Glomerular visceral epithelial cell (primary cell): ENCODE measurements around the gene CHADL.

Experiments
- DNase-seq: peaks from one replicate; pipeline ENCODE4 v3.0.0-alpha.2; 2016; ENCODE audit errors: extremely low spot score

The CHADL gene

DNA sequence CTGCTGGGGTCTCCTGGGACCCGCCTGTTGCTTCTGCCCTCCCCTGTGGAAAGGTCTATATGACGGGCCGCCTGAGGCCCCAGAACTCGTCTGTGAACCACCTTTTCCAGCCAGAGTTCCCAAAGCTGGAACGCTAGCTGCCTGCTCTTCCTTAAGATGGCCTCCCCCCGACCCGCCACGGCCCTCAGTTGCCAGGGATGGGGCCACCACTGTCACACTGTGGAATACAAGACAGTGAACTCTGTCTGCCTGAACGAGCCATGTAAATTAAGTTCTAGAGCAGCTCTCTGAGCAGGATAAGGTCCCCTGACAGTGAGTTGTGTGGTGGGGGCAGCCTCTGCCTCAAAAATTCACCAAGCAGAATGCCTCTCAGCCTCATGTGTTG lies 10.3 kb downstream of the CHADL start:
- no peak for DNase-seq

GRCh38 chr22:41229730-41230400 lies 10.9 kb downstream of the CHADL start:
- DNase-seq = no peak

DNA sequence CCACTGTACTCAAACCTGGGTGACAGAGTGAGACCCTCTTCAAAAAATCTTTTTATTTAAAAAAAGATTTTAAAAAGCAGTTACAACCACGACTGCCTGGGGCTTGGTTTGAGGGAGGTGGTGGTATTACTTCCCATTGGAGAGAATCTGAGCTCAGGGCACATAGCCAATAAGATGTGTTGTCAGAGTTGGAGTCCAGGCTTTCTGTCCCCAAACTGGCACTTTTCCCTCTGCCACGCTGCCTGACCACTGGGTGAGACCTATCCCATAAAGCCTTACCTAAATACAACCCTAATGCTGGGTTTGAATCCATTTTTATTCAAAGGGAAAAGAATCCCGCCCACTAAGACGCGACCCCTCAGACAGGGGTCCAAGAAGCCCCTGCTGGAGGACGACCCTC lies 11.5 kb downstream of the CHADL start:
- DNase-seq = no peak

DNA sequence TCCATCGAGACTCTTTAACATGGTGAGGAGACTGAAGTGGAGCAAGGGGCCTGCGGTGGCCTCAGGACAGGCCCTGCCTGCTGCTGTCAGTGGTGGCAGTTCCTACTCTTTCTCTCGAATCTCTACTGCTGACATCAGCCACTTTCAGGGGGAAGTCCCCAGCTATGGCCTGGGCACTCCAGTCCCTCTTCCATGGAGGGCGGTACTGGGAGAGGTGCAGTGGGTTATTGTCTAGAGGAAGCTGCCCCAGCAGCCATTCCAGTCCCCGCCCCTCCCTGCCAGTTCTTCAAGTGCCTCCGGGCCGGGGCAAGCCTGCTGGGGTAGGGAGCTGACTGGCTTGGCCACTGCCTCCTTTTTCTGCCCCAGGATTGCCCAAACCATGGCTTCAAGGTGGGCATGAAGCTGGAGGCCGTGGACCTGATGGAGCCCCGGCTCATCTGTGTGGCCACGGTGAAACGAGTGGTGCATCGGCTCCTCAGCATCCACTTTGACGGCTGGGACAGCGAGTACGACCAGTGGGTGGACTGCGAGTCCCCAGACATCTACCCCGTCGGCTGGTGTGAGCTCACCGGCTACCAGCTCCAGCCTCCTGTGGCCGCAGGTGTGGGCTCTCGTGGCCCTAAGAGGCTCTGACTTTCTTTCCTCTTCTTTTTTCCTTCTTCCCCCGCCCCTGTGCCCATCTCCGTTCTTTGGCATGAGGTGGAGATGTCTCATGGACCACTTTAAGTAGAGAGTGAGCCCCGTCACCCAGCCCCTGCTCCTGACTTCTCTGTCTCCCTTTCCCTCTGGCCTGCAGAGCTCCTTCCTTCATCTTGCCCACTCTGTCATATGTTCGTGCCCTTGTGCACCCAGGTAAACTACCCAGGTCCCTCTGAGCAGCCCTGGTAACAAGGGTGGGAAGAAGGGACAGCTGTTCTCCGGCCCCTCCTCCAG lies 13.7 kb downstream of the CHADL start:
- no peak for DNase-seq

- no peak for DNase-seq
Measured at GRCh38 chr22:41223535-41223934, 17.2 kb downstream of the CHADL start.

DNA sequence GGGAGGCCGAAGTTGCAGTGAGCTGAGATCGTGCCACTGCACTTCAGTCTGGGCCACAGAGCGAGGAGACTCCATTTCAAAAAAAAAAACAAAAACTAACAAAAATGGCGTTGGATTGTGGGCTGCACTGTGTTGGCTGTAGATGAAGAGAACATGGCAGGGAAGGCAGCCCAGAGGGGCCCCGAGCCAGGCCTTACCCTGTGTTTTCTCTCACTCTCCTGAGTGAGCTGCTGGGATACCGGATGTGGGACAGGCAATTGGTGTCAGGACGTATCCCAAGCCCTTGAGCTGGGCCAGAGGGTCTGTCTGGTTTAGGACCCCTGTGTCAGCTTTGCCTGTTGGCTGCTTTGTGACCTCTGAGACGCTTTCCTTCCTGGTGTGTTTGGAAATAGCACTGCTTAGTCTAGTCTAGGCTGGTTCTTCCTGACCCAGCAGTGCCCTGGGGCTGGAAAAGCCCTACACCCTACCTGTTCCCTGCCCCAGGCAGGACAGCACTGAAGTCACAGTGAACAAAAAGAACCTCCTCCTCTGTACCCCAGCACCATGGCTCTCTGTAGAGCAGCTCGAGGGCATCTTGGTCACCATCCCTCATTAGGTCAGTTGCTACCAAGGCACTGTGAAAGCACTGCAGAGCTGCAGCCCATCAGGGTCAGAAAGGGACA lies 17.8 kb downstream of the CHADL start:
- no peak for DNase-seq

- no peak for DNase-seq
Measured at GRCh38 chr22:41217553-41218157, 23.1 kb downstream of the CHADL start.

- DNase-seq = no peak
Measured at GRCh38 chr22:41216984-41217383, 23.7 kb downstream of the CHADL start.

DNA sequence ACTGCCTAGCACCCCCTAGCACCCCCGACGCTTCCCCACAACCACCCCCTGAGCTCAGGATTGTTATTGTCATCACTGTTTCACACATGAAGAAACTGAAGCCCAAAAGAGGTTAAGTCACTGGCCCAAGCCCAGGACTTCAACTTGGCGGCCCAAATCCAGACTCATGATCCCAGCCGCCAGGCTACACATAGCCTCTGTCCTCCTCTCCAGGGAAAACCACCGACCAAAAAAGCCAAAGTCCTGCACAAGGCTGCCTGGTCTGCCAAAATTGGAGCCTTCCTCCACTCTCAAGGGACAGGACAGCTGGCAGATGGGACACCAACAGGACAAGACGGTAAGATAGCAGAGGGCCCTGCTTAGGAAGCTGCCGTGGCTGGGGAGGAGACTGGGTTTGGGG lies 24.8 kb downstream of the CHADL start:
- DNase-seq = no peak

DNA sequence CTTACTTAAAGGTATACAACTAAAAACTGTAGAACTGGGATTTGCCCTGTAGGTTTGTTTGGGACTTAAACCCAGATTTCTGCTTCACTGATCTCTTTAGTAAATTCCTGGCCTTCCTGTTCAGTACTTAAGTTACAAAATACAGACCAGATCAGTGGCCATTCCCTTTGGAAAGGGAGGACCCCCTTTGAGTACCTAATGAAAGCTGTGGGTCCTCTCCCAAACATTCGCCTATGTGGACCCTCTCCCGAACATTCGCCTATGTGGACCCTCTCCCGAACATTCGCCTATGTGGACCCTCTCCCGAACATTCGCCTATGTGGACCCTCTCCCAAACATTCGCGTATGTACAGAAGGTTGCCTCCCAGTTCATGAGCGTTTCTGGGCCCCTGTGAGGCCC lies 25.3 kb downstream of the CHADL start:
- no peak for DNase-seq

DNA sequence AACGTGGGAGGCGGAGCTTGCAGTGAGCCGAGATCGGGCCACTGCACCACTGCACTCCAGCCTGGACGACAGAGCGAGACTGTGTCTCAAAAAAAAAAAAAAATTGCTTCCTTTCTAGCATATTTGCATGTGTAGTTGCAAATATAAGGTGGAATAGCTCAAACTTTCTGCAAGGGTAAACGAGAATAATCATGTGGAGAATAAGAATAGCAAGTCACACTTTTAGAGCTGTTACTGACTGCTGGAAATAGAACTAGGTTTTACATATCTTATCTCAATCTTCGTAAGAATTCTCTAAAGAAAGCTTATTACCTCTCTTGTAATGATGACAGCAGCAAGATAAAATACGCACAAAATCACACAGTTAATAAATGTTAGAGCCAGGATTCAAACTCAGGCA lies 34.0 kb downstream of the CHADL start:
- no peak for DNase-seq

GRCh38 chr22:41204992-41205900 lies 35.5 kb downstream of the CHADL start, which contains the start of gene L3MBTL2:
TSS of gene L3MBTL2 (plus strand) at chr22:41205312. CDS start at chr22:41205363, 51 bp downstream.
- DNase-seq = peak; percentile 94

GRCh38 chr22:41204066-41204465 lies 36.7 kb downstream of the CHADL start:
- no peak for DNase-seq

DNA sequence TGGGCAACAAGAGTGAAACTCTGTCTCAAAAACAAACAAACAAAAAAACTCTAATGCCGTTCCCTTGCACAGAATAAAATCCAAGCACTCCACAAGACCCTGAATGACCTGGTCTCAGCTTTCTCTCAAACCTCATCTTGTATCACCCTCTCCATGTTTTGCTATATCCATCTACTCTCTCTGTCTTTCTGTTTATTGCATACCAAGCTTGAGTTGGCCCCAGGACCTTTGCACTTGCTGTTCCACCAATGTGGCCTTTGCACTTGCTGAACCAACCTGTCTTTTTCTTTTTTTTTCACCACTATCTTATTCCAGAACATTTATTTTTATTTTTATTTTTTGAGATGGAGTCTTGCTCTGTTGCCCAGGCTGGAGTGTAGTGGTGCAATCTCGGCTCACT lies 37.6 kb downstream of the CHADL start:
- DNase-seq = no peak

DNA sequence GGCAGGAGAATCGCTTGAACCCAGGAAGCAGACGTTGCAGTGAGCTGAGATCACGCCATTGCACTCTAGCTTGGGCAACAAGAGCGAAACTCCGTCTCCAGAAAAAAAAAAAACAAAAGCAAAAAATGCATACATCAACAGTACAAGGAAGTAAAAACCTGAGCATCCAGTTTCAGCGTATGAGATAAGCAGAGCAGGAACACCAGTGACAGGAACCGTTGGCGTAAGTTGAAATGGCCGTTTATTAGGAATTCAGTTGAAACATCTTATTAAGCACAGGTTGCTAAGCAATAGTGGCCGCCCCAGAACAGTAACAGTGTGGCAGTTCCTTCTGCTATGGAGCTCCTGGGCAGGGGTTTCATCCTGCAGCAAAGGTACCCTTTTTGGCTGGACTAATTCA lies 39.6 kb downstream of the CHADL start:
- no peak for DNase-seq

GRCh38 chr22:41198027-41198580 lies 42.6 kb downstream of the CHADL start:
- DNase-seq = peak; percentile 34

GRCh38 chr22:41197038-41197972 lies 43.4 kb downstream of the CHADL start:
- DNase-seq = peak; percentile 82

- DNase-seq = no peak
Measured at GRCh38 chr22:41193829-41194228, 46.9 kb downstream of the CHADL start.

DNA sequence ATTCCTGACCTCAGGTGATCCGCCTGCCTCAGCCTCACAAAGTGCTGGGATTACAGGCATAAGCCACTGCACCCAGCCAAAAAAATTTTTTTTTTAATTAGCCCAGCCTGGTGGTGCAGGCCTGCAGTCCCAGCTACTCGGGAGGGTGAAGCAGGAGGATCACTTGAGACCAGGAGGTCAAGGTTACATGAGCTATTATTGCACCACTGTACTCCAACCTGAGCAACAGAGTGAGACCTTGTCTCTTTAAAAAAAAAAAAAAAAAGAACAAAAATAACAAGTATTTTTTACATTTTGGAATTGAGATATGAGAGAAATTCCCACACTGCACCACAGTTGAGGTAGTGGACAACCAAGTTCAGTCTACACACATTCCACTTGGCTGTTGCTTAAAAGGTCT lies 49.3 kb downstream of the CHADL start:
- no peak for DNase-seq

GRCh38 chr22:41184679-41185078 lies 56.1 kb downstream of the CHADL start:
- DNase-seq = no peak
